HepG2 (cell line): ENCODE data around the gene GLRX5. TPM values are rescaled to one million over a fixed set of nuclear protein-coding genes. Genes with fewer than 3 reads are reported as not detected.
A peak's percentile ranks its signal among the peaks of the same experiment; 100 is the strongest.

Source experiments
- ESRRA ChIP-seq: sonication (generic); formaldehyde crosslinking; IDR thresholded peaks from 2 replicates; pipeline ENCODE4 v1.5.1; 2020; ENCODE audit warnings: mild to moderate bottlenecking, low read depth, missing genetic modification reagents
- FOXP1 ChIP-seq, 2 experiments: fragments of 450-650 bp in 1 of 2; IDR thresholded peaks; 2 replicates each; pipeline ENCODE4 v1.6.1; 2017 to 2018; ENCODE audit warnings: antibody characterized with exemption in 1 of 2
- ISL2 ChIP-seq: sonication (generic); formaldehyde crosslinking; IDR thresholded peaks from 2 replicates; pipeline ENCODE4 v1.5.0; 2020; ENCODE audit warnings: missing genetic modification reagents
- KAT7 ChIP-seq: IDR thresholded peaks from 2 replicates; pipeline ENCODE4 v1.6.1; 2018; ENCODE audit warnings: borderline replicate concordance, missing compliant biosample characterization
- KAT8 ChIP-seq: IDR thresholded peaks from 2 replicates; pipeline ENCODE4 v1.6.1; 2016; ENCODE audit warnings: missing genetic modification reagents, missing compliant biosample characterization
- TEAD3 ChIP-seq: optimal IDR thresholded peaks from 2 replicates; pipeline ENCODE3; 2016; ENCODE audit warnings: borderline replicate concordance
- TMF1 ChIP-seq: sonication (generic); formaldehyde crosslinking; IDR thresholded peaks from 2 replicates; pipeline ENCODE4 v1.8.1; 2022; ENCODE audit warnings: low read depth, missing genetic modification reagents
- ZNF670 ChIP-seq: sonication (generic); formaldehyde crosslinking; IDR thresholded peaks from 2 replicates; pipeline ENCODE4 v1.8.0; 2022; ENCODE audit warnings: mild to moderate bottlenecking, missing genetic modification reagents, borderline replicate concordance
- ZSCAN22 ChIP-seq: sonication (generic); formaldehyde crosslinking; IDR thresholded peaks from 2 replicates; pipeline ENCODE4 v1.4.0; 2020; ENCODE audit warnings: mild to moderate bottlenecking, missing genetic modification reagents
- polyA plus RNA-seq, 8 experiments: library from polyadenylated mRNA; depleted of rRNA in 3 of 8; stranded (reverse) in 7 of 8; unstranded in 1 of 8; fragments of >200 nt; fragmentation: Illumina TruSeq in 4 of 8; extraction: Trizol in 4 of 8; gene quantifications; 2 replicates each; pipeline versions ENCODE4 v1.2.1 to v1.2.3, GENCODE V29; 2011 to 2016; ENCODE audit warnings: low read depth in 4 of 8, missing spikeins in 1 of 8, mixed read lengths in 1 of 8; ENCODE audit not compliant: insufficient read depth in 1 of 8
- total RNA-seq, 5 experiments: library from RNA; depleted of rRNA; stranded (reverse); fragments of >200 nt; fragmentation: Illumina TruSeq; extraction: Trizol; gene quantifications; 2 replicates each; pipeline ENCODE4 v1.2.3, GENCODE V29; 2016; ENCODE audit warnings: low read depth in 1 of 5
- TF ChIP-seq, protein P1 (sequence below): sonication (generic); formaldehyde crosslinking; IDR thresholded peaks from 2 replicates; pipeline ENCODE4 v1.8.0; 2022; ENCODE audit warnings: mild to moderate bottlenecking, missing genetic modification reagents, borderline replicate concordance
- TF ChIP-seq, protein P2 (sequence below): sonication (generic); formaldehyde crosslinking; IDR thresholded peaks from 2 replicates; pipeline ENCODE4 v1.4.0; 2020; ENCODE audit warnings: missing genetic modification reagents
- TF ChIP-seq, protein P3 (sequence below): sonication (generic); formaldehyde crosslinking; IDR thresholded peaks from 2 replicates; pipeline ENCODE4 v1.9.0; 2021; ENCODE audit warnings: missing genetic modification reagents, borderline replicate concordance
- TF ChIP-seq, protein P4 (sequence below): sonication (generic); formaldehyde crosslinking; IDR thresholded peaks from 2 replicates; pipeline ENCODE4 v1.5.0; 2020; ENCODE audit warnings: mild to moderate bottlenecking, missing genetic modification reagents, moderate library complexity
- TF ChIP-seq, protein P5 (sequence below): sonication (generic); formaldehyde crosslinking; IDR thresholded peaks from 2 replicates; pipeline ENCODE4 v1.4.0; 2020; ENCODE audit warnings: mild to moderate bottlenecking, missing genetic modification reagents

GLRX5 gene
- total and polyA plus RNA-seq, 2 of the 13 experiments (the other 11 are each of a cell fraction or from before 2014, with no cell fraction given) = 122 to 146 TPM

DNA sequence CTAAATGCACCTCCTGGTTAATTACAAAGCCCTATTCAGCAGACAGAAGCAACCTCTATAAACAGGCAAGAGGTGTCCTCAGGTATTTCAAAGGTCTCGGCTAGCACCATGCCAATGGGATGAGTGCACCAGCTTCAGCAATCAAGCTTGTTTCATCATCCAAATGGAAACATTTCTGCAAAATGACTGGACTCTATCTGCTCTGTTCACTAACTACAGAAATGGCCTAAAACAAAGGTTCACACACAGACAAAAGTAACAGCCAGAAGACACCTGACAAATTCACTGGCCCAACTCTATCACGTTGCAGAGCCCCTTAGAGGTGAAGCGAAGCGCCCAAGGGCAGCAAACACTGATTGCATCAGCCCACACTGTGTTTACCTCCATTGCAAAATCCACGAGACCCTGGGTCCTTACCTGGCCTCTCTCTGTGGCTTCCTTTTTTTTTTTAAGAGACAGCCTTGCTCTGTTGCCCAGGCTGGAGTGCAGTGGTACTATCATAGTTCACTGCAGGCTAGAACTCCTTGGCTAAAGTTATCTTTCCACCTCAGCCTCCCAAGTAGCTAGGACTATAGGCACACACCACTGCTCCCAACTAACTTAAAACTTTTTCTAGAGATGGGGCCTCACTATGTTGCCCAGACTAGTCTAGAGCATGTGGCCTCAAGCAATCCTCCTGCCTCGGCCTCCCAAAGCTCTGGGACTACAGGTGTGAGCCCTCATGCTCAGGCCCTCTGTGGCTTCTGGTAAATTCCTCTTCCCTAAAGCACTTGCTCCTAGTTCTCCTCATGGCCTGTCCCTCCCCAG, 9.9 kb upstream of the GLRX5 start (continued):
- TF ChIP-seq ESRRA (peak; percentile 96), TMF1 (CRISPR knock-in tag) (0 out of 2 replicates have a peak, but pooled peaks have one; percentile 42), ZNF670 (CRISPR knock-in tag) (0 out of 2 replicates have a peak, but pooled peaks have one; percentile 54), TEAD3 (CRISPR knock-in tag) (peak; percentile 70), ISL2 (CRISPR knock-in tag) (peak; percentile 94), ZSCAN22 (CRISPR knock-in tag) (0 out of 2 replicates have a peak, but pooled peaks have one; percentile 40), KAT7 (CRISPR knock-in tag) (peak; percentile 61; the same call in 1 of the 2 replicates), FOXP1 (IDR thresholded peaks at IDR 0.05) (peak; percentile 76), FOXP1 (CRISPR knock-in tag; IDR thresholded peaks at IDR 0.05) (peak; percentile 97), KAT8 (CRISPR knock-in tag) (peak; percentile 82)
- TF ChIP-seq, protein P1, sequence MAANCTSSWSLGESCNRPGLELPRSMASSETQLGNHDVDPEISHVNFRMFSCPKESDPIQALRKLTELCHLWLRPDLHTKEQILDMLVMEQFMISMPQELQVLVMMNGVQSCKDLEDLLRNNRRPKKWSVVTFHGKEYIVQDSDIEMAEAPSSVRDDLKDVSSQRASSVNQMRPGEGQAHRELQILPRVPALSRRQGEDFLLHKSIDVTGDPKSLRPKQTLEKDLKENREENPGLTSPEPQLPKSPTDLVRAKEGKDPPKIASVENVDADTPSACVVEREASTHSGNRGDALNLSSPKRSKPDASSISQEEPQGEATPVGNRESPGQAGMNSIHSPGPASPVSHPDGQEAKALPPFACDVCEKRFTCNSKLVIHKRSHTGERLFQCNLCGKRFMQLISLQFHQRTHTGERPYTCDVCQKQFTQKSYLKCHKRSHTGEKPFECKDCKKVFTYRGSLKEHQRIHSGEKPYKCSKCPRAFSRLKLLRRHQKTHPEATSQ (CRISPR knock-in tag) = peak; percentile 45; the same call in 1 of the 2 replicates
- TF ChIP-seq, protein P2, sequence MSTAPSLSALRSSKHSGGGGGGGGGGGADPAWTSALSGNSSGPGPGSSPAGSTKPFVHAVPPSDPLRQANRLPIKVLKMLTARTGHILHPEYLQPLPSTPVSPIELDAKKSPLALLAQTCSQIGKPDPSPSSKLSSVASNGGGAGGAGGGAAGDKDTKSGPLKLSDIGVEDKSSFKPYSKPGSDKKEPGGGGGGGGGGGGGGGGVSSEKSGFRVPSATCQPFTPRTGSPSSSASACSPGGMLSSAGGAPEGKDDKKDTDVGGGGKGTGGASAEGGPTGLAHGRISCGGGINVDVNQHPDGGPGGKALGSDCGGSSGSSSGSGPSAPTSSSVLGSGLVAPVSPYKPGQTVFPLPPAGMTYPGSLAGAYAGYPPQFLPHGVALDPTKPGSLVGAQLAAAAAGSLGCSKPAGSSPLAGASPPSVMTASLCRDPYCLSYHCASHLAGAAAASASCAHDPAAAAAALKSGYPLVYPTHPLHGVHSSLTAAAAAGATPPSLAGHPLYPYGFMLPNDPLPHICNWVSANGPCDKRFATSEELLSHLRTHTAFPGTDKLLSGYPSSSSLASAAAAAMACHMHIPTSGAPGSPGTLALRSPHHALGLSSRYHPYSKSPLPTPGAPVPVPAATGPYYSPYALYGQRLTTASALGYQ = peak; percentile 67; the same call in 1 of the 2 replicates
- TF ChIP-seq, protein P3, sequence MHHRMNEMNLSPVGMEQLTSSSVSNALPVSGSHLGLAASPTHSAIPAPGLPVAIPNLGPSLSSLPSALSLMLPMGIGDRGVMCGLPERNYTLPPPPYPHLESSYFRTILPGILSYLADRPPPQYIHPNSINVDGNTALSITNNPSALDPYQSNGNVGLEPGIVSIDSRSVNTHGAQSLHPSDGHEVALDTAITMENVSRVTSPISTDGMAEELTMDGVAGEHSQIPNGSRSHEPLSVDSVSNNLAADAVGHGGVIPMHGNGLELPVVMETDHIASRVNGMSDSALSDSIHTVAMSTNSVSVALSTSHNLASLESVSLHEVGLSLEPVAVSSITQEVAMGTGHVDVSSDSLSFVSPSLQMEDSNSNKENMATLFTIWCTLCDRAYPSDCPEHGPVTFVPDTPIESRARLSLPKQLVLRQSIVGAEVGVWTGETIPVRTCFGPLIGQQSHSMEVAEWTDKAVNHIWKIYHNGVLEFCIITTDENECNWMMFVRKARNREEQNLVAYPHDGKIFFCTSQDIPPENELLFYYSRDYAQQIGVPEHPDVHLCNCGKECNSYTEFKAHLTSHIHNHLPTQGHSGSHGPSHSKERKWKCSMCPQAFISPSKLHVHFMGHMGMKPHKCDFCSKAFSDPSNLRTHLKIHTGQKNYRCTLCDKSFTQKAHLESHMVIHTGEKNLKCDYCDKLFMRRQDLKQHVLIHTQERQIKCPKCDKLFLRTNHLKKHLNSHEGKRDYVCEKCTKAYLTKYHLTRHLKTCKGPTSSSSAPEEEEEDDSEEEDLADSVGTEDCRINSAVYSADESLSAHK (CRISPR knock-in tag) = no peak
- TF ChIP-seq, protein P4, sequence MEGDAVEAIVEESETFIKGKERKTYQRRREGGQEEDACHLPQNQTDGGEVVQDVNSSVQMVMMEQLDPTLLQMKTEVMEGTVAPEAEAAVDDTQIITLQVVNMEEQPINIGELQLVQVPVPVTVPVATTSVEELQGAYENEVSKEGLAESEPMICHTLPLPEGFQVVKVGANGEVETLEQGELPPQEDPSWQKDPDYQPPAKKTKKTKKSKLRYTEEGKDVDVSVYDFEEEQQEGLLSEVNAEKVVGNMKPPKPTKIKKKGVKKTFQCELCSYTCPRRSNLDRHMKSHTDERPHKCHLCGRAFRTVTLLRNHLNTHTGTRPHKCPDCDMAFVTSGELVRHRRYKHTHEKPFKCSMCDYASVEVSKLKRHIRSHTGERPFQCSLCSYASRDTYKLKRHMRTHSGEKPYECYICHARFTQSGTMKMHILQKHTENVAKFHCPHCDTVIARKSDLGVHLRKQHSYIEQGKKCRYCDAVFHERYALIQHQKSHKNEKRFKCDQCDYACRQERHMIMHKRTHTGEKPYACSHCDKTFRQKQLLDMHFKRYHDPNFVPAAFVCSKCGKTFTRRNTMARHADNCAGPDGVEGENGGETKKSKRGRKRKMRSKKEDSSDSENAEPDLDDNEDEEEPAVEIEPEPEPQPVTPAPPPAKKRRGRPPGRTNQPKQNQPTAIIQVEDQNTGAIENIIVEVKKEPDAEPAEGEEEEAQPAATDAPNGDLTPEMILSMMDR (CRISPR knock-in tag) = peak; percentile 37
- TF ChIP-seq, protein P5, sequence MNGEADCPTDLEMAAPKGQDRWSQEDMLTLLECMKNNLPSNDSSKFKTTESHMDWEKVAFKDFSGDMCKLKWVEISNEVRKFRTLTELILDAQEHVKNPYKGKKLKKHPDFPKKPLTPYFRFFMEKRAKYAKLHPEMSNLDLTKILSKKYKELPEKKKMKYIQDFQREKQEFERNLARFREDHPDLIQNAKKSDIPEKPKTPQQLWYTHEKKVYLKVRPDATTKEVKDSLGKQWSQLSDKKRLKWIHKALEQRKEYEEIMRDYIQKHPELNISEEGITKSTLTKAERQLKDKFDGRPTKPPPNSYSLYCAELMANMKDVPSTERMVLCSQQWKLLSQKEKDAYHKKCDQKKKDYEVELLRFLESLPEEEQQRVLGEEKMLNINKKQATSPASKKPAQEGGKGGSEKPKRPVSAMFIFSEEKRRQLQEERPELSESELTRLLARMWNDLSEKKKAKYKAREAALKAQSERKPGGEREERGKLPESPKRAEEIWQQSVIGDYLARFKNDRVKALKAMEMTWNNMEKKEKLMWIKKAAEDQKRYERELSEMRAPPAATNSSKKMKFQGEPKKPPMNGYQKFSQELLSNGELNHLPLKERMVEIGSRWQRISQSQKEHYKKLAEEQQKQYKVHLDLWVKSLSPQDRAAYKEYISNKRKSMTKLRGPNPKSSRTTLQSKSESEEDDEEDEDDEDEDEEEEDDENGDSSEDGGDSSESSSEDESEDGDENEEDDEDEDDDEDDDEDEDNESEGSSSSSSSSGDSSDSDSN (CRISPR knock-in tag) = 0 out of 2 replicates have a peak, but pooled peaks have one; percentile 21
